ENCODE data around the gene CEP120.
"Not testable (repeated sequence)": the region's sequence is repeated elsewhere in the genome, so short reads cannot be mapped to it uniquely, and the experiment has no call there.

CEP120 gene

GRCh38 chr5:123423278-123424149 is at the start of gene CEP120:
Gene CEP120, minus strand, starts transcription at chr5:123423403. Its CDS starts 405 bp downstream, at chr5:123422998.
- DNase-seq (ENCODE audit: low spot score), result peak; percentile 99

DNA sequence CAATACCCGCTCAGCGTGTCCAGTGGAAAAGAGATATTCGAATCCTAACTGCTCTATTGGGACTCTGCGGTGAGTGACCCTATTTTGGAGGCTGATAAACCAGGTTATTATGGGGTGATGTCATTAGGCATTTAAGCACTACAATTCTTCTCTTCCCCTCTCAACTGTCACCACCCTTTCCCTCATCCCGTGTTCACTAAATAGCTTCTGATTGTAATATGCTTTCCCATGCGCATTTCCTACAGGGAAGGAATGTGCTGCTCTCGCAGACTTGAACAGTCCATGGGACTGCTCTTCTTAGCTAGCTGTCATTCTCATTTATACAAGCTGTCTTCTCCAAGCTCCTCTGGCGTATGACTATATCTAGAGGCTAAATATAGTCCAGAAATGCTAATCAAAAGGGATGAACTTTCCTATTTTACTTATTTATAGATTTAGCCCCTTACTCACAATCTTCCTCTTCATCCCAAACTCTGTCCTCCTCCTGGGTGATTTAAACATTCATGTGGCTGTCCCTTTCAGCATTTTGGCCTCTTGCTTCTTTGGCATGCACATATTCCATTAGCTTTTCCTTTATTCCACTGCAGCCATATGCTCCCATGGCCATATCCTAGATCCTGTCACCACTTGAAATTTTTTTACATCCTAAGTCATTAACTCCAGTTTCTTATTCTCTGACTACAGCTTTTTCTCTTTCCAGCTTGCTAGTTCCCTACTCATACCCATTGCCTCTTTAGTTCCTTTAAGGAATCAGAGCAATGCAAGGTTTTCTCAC is 49.1 kb upstream of the CEP120 start:
- no peak for DNase-seq (ENCODE audit: low spot score)

- no peak for DNase-seq (ENCODE audit: low spot score)
Measured at GRCh38 chr5:123471385-123471784, 48.2 kb upstream of the CEP120 start.

DNA sequence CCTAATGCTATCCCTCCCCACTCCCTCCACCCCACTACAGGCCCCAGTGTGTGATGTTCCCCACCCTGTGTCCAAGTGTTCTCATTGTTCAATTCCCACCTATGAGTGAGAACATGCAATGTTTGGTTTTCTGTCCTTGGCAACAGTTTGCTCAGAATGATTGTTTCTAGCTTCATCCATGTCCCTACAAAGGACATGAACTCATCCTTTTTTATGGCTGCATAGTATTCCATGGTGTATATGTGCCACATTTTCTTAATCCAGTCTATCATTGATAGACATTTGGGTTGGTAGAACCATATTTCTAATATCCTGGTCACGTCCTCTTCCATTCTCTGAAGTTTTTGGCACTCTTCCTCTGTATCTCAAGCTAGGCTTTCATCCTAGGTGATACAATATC is 43.6 kb upstream of the CEP120 start:
- not testable (repeated sequence) for DNase-seq (ENCODE audit: low spot score)

GRCh38 chr5:123460296-123460729 is 37.1 kb upstream of the CEP120 start:
- DNase-seq (ENCODE audit: low spot score), result peak; percentile 44

DNA sequence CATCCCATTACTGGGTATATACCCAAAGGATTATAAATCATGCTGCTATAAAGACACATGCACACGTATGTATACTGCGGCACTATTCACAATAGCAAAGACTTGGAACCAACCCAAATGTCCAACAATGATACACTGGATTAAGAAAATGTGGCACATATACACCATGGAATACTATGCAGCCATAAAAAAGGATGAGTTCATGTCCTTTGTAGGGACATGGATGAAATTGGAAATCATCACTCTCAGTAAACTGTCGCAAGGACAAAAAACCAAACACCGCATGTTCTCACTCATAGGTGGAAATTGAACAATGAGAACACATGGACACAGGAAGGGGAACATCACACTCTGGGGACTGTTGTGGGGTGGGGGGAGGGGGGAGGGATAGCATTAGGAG is 35.8 kb upstream of the CEP120 start:
- DNase-seq (ENCODE audit: low spot score), result not testable (repeated sequence)

DNA sequence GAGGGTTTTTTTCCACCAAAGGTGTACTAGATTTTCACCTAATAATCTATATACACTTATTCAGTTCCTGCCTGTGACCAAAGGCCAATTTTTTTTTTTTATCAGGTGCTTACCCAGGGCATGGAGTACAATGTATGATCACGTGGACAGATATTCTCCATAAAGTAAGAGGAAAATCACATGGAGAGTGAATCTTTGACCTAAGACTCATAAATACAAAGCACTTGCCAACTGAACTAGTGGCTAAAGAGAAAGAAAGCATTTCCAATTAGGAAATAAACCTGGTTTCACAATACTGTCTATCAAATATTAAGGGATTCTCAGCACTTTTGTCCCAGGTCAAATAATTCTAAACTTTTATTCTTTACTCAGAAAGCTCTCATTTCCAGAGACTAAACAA is 33.0 kb upstream of the CEP120 start:
- no peak for DNase-seq (ENCODE audit: low spot score)

DNA sequence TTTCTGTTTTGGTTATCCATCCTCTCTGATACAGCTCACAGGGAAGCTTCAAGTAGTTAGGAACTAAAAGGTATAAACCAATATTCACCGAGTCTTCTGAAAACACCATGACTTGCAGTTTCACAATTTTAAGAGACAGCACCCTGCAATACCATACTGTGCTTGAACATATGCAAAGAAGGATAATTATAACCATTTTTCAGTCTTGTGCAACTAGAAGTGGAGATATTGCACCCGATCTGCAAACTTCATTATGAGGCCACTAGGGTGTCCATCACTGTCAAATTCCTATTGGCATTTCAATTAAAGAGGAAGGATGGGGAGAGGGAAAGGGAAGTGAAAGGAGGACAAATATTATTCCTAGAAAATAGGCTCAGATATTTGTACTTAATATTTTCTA is 32.4 kb upstream of the CEP120 start:
- no peak for DNase-seq (ENCODE audit: low spot score)

DNA sequence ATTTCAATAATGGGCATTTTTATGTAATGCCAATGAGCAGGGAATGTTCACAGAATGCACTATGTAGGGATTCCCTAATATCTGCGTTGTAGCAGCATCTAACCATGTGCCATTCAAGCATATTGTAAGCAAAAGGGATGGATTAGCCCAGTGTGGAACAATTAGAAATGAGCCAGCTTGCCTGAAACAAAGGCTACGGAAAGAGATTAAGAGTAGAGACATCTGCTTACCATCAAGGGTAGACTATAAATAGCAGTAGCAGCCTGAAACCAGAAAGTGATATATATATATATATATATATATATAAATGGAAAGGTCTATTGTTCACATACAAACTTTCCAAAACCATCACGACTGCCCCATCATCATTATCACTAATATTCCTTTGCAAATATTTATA is 31.9 kb upstream of the CEP120 start:
- no peak for DNase-seq (ENCODE audit: low spot score)

DNA sequence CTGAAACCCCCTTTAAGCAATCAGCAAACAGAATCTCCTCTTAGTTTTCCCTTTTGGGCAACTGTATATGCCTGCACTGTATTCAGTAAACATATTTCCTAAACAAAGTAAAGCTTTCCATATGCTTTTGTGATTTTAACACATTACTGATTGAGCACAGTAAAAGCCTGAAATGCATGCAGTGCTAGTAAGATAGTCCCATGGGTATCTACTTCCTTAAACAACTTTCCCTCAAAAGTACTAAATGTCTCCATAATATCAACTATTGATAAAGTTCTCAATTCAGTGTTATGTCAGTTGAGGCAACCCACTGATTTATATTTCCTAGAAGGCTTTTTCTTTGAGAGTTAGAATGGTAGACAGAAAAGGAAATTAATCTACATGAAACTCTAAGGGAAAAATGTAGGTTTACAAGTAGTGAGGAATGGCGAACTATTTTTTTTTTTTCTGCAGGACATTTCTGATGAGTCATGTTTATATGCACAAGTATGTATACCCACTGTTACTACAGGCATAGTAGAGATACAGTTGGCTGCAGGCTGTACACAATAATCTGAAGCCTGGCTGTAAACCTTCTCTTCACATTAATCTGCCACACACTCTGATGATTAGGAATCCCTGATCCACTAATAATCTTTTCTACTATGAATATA is 31.2 kb upstream of the CEP120 start:
- no peak for DNase-seq (ENCODE audit: low spot score)

DNA sequence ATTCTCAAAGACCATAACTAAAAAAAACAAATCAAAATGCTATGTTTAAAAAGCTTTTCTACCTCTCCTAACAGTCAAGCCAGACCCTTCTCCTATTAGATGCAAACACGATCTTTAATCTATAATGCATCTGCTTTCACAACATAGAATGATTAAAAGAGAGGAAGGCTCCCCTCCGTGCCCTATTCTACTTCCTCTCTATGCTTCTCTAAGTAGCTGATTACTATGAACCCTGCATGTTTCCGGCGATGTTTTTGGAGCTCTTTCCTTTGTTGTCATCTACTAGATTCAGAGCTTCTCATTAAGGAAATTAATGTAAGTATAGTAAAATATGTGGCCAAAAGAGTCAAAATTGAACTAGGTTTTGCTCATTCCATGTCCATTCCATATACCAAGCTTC is 29.2 kb upstream of the CEP120 start:
- DNase-seq (ENCODE audit: low spot score), result no peak

- no peak for DNase-seq (ENCODE audit: low spot score)
Measured at GRCh38 chr5:123451047-123451446, 27.8 kb upstream of the CEP120 start.

DNA sequence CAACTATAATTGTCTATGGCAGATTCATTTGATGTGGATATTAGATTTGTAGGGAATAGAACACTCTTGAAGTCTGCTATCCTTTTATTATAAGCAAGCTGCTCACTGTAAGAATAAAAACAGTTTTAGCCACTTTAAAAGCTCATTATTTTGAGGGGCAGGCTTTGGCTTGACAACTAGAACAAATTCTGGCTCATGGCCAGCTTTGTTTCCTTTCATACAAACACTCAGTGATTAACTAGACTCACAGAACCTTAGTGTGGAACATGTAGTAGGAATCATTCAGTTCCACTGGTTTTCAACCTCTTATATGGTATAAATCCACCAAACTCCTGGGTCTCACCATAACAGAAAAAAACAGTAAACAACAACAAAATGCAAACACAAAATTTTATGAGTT is 27.4 kb upstream of the CEP120 start:
- DNase-seq (ENCODE audit: low spot score), result no peak

- DNase-seq (ENCODE audit: low spot score), result no peak
Measured at GRCh38 chr5:123450114-123450513, 26.9 kb upstream of the CEP120 start.

- no peak for DNase-seq (ENCODE audit: low spot score)
Measured at GRCh38 chr5:123449424-123449974, 26.3 kb upstream of the CEP120 start.

- no peak for DNase-seq (ENCODE audit: low spot score)
Measured at GRCh38 chr5:123448743-123449142, 25.5 kb upstream of the CEP120 start.

- no peak for DNase-seq (ENCODE audit: low spot score)
Measured at GRCh38 chr5:123448017-123448617, 24.9 kb upstream of the CEP120 start.

DNA sequence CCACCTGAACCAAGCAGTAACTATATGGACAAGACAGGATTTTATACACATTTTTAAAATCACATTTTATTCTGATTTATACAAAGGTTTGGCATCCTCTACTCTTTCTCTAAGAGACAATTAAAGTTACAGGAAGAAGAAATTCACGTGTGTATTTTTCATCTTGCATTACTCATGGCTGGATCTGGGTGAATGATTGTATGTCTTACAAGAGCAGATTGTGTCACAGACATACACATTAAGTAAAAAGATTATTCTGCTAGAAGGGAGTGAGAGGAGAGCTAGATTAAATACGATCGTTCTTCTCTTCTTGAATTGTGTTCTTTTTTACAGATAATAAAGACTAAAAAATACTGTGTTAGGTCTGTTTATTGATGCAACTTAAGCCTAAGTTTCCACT is 20.8 kb upstream of the CEP120 start:
- no peak for DNase-seq (ENCODE audit: low spot score)

DNA sequence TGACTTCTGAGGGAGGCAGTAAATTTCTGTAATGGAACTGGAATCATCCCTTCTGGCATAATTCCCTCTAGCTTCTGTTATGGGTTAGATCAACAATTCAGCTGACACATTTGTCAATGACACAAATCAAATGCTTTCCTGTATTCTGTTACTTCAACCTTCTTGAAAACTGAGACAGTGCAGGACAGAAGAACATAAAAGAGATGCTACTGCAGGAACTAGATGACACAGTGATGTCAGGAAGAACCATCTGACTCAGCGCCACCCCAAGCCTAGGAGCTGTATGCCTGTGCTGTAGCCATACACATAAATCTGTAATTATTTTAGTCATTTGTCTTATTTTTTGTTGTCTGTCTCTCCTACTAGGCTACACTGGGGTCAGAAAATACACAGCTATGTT is 18.2 kb upstream of the CEP120 start:
- DNase-seq (ENCODE audit: low spot score), result no peak

DNA sequence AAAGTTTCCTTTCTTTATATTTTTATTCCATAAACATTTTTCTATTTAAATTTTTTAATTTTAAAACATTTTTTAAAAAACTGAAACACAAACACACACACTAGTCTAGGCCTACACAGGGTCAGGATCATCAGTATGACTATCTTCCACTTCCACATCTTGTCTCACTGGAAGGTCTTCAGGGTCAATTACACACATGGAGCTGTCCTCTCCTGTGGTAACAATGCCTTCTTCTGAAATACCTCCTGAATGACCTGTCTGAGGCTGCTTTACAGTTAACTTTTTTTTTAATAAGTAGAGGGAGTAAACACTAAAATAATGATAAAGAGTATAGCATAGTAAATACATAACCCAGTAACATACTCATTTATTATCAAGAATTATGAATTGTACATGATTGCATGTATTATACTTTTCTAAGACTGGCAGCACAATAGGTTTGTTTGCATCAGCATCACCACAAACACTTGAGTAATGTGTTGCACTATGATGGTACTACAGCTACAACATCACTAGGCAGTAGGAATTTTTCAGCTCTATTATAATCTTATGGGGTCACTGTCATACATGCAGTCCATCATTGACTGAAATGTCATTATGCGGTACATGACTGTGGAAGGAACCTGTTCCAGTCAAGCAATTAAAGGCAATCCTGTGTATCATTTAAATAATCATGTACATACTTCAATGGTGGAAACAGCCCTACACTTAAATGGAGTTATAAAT is 17.4 kb upstream of the CEP120 start:
- DNase-seq (ENCODE audit: low spot score), result no peak

DNA sequence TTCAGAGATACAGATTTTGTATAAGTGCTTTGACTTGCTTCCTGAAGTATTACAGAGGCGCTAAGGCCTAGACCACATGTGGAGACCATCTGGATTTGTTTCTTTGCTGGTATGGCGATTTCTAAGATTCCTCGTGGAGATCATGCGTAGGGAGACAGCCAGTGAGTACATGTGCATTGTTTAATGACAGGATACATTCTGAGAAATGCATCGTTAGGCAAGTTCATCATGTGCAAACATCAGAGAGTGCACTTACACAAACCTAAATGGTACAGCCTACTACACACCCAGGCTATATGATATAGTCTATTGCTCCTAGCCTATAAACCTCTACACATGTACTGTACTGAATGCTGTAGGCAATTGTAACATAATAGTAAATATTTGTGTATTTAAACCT is 16.5 kb upstream of the CEP120 start:
- DNase-seq (ENCODE audit: low spot score), result no peak
